ENCODE results near the gene ARHGAP15. TPM values are rescaled to one million over a fixed set of nuclear protein-coding genes. Genes with fewer than 3 reads are reported as not detected.

ARHGAP15 gene
- total RNA-seq, 2 donors from 2014 or later, result 11.0 to 11.8 TPM

GRCh38 chr2:143246246-143246645, 117.0 kb downstream of the ARHGAP15 start:
- Histone ChIP-seq H3K36me3 (no peaks in the 10 kb centered on the region), H3K27ac (no peak overlapping the region), H3K4me3 (no peak overlapping the region), H3K4me1 (ENCODE audit: control insufficient read depth in 1 of 2, low read depth in 2 of 2) (no peaks in the 10 kb centered on the region), H3K9me3 (no peaks in the 10 kb centered on the region), H3K27me3 (replicated peaks; ENCODE audit: insufficient read depth) (no peaks in the 10 kb centered on the region)
- ATAC-seq (ENCODE audit: insufficient number of reproducible peaks, low FRiP score, low read depth), result no peak
- no peak for TF ChIP-seq CTCF (IDR thresholded peaks at IDR 0.05)
- DNase-seq (ENCODE audit: low spot score), result no peak

GRCh38 chr2:143246815-143247744, 117.9 kb downstream of the ARHGAP15 start:
- H3K27ac ChIP-seq, result no peak overlapping the region
- TF ChIP-seq CTCF (IDR thresholded peaks at IDR 0.05), result no peak
- no peak overlapping the region for H3K4me3 ChIP-seq
- no peak for DNase-seq (ENCODE audit: low spot score)
- ATAC-seq (ENCODE audit: insufficient number of reproducible peaks, low FRiP score, low read depth), result no peak
- H3K36me3 ChIP-seq, result no peaks in the 10 kb centered on the region
- no peaks in the 10 kb centered on the region for H3K4me1 ChIP-seq (ENCODE audit: control insufficient read depth in 1 of 2, low read depth in 2 of 2)
- no peaks in the 10 kb centered on the region for H3K9me3 ChIP-seq
- no peaks in the 10 kb centered on the region for H3K27me3 ChIP-seq (replicated peaks; ENCODE audit: insufficient read depth)

GRCh38 chr2:143248631-143249030, 119.4 kb downstream of the ARHGAP15 start:
- H3K36me3 ChIP-seq, result no peaks in the 10 kb centered on the region
- H3K9me3 ChIP-seq, result no peaks in the 10 kb centered on the region
- H3K4me1 ChIP-seq (ENCODE audit: control insufficient read depth in 1 of 2, low read depth in 2 of 2), result no peaks in the 10 kb centered on the region
- H3K27me3 ChIP-seq (replicated peaks; ENCODE audit: insufficient read depth), result no peaks in the 10 kb centered on the region
- ATAC-seq (ENCODE audit: insufficient number of reproducible peaks, low FRiP score, low read depth) (no peak), DNase-seq (ENCODE audit: low spot score) (no peak)
- H3K27ac ChIP-seq, result no peak overlapping the region
- H3K4me3 ChIP-seq, result no peak overlapping the region
- TF ChIP-seq CTCF (IDR thresholded peaks at IDR 0.05), result no peak

GRCh38 chr2:143251681-143252080, 122.5 kb downstream of the ARHGAP15 start:
- no peaks in the 10 kb centered on the region for H3K4me1 ChIP-seq (ENCODE audit: control insufficient read depth in 1 of 2, low read depth in 2 of 2)
- H3K27ac ChIP-seq, result no peak overlapping the region
- DNase-seq (ENCODE audit: low spot score) (no peak), ATAC-seq (ENCODE audit: insufficient number of reproducible peaks, low FRiP score, low read depth) (no peak)
- no peaks in the 10 kb centered on the region for H3K36me3 ChIP-seq
- no peaks in the 10 kb centered on the region for H3K27me3 ChIP-seq (replicated peaks; ENCODE audit: insufficient read depth)
- no peaks in the 10 kb centered on the region for H3K9me3 ChIP-seq
- no peak overlapping the region for H3K4me3 ChIP-seq
- no peak for TF ChIP-seq CTCF (IDR thresholded peaks at IDR 0.05)

- ATAC-seq (ENCODE audit: insufficient number of reproducible peaks, low FRiP score, low read depth) (no peak), DNase-seq (ENCODE audit: low spot score) (no peak)
- Histone ChIP-seq H3K4me3 (no peak overlapping the region), H3K27me3 (replicated peaks; ENCODE audit: insufficient read depth) (no peaks in the 10 kb centered on the region), H3K36me3 (no peaks in the 10 kb centered on the region), H3K4me1 (ENCODE audit: control insufficient read depth in 1 of 2, low read depth in 2 of 2) (no peaks in the 10 kb centered on the region), H3K27ac (no peak overlapping the region), H3K9me3 (no peaks in the 10 kb centered on the region)
- TF ChIP-seq CTCF (IDR thresholded peaks at IDR 0.05), result no peak
Observed at GRCh38 chr2:143252138-143252907, 123.1 kb downstream of the ARHGAP15 start.

All from thoracic aorta (tissue), 2 donors.